Activated CD8-positive, alpha-beta T cell treated with anti-CD3 and anti-CD28 coated beads for 36 hours (primary cell): Measurements from ENCODE around the gene PIK3C2A. TPM values are rescaled to one million over a fixed set of nuclear protein-coding genes. Genes with fewer than 3 reads are reported as not detected.
A peak's percentile ranks its signal among the peaks of the same experiment; 100 is the strongest.
"Not testable (repeated sequence)": the region's sequence is repeated elsewhere in the genome, so short reads cannot be mapped to it uniquely, and the experiment has no call there.

Source experiments
- ATAC-seq: fragments of 200-7000 bp; cut with Tn5 transposase; one replicate; pipeline ENCODE4 v1.10.0; 2021; ENCODE audit warnings: mild to moderate bottlenecking, moderate library complexity
- CTCF ChIA-PET: fragments of 350-600 bp; sonication (Branson Sonifier 250); formaldehyde crosslinking; loops from one replicate; lab custom pipeline; 2021; ENCODE audit warnings: antibody characterized with exemption; lab: Charles Lee
- POLR2A ChIA-PET: fragments of 350-600 bp; sonication (Branson Sonifier 250); formaldehyde crosslinking; loops from one replicate; lab custom pipeline; 2021; ENCODE audit warnings: antibody characterized with exemption; lab: Charles Lee
- DNase-seq: peaks from one replicate; pipeline ENCODE4 v3.0.0-alpha.2; 2020
- H3K27ac Mint-ChIP-seq: one replicate; pipeline ENCODE4 v1.8.0; 2021; ENCODE audit warnings: mild to moderate bottlenecking, mixed read lengths
- H3K27me3 Mint-ChIP-seq: one replicate; pipeline ENCODE4 v1.8.0; 2021; ENCODE audit warnings: mixed read lengths
- H3K36me3 Mint-ChIP-seq: one replicate; pipeline ENCODE4 v1.8.0; 2021; ENCODE audit warnings: low read depth, mixed read lengths
- H3K4me1 Mint-ChIP-seq: one replicate; pipeline ENCODE4 v1.8.0; 2021; ENCODE audit warnings: low read depth, mixed read lengths
- H3K4me3 Mint-ChIP-seq: one replicate; pipeline ENCODE4 v1.8.0; 2021; ENCODE audit warnings: mild to moderate bottlenecking, moderate library complexity, mixed read lengths
- H3K9me3 Mint-ChIP-seq: one replicate; pipeline ENCODE4 v1.8.0; 2021; ENCODE audit warnings: mixed read lengths
- CTCF ChIP-seq: fragments of 200-600 bp; IDR thresholded peaks from one replicate; pipeline ENCODE4 v1.8.0; 2022; ENCODE audit warnings: antibody characterized with exemption, mild to moderate bottlenecking
- intact Hi-C: fragments of 100-400 bp; cut with micrococcal nuclease; formaldehyde crosslinking; loops from one replicate; pipeline ENCODE4 v1.10.0; 2022
- total RNA-seq, 2 experiments: library from RNA; stranded (reverse); gene quantifications; one replicate each; pipeline ENCODE4 v1.2.3, GENCODE V29; 2021

Gene PIK3C2A
- total RNA-seq, 2 experiments from 2014 or later = 24.1 to 29.3 TPM

- ChIA-PET CTCF (no interaction called here), POLR2A (no interaction called here)
- Mint-ChIP-seq H3K4me3 (no peak overlapping the region), H3K9me3 (no peaks in the 10 kb centered on the region), H3K27me3 (peaks cover 9% of the 10 kb centered on the region), H3K27ac (no peak overlapping the region), H3K4me1 (no peaks in the 10 kb centered on the region), H3K36me3 (no peaks in the 10 kb centered on the region)
- no peak for TF ChIP-seq CTCF
- ATAC-seq (no peak), DNase-seq (no peak)
- intact Hi-C loops = no loop called here
Observed at GRCh38 chr11:17250561-17251350, 43.0 kb upstream of the PIK3C2A start.

- no peak for TF ChIP-seq CTCF
- DNase-seq (peak; percentile 11), ATAC-seq (peak; percentile 78)
- Mint-ChIP-seq H3K27me3 (peaks cover 9% of the 10 kb centered on the region), H3K27ac (no peak overlapping the region), H3K9me3 (no peaks in the 10 kb centered on the region), H3K36me3 (no peaks in the 10 kb centered on the region), H3K4me1 (peaks cover 5% of the 10 kb centered on the region), H3K4me3 (no peak overlapping the region)
- CTCF ChIA-PET = interaction anchor here (1.6 to 1.8 kb wide), 3 partner anchors 11 to 146 kb away, joined by 4 to 8 read pairs (median 7); no protein-coding TSS in a partner anchor
- intact Hi-C loops = no loop called here
- POLR2A ChIA-PET = no interaction called here
Observed at GRCh38 chr11:17244046-17244445, 36.3 kb upstream of the PIK3C2A start.

GRCh38 chr11:17242954-17243353 is 35.2 kb upstream of the PIK3C2A start:
- H3K27ac Mint-ChIP-seq, H3K4me1 Mint-ChIP-seq, POLR2A ChIA-PET, H3K9me3 Mint-ChIP-seq, intact Hi-C loops, DNase-seq, ATAC-seq, H3K36me3 Mint-ChIP-seq, H3K4me3 Mint-ChIP-seq: not testable (repeated sequence)
- CTCF ChIA-PET = interaction anchor here (1.0 to 1.8 kb wide), 4 partner anchors 10 to 285 kb away, joined by 3 to 8 read pairs (median 6); no protein-coding TSS in a partner anchor
- H3K27me3 Mint-ChIP-seq = peaks cover 14% of the 10 kb centered on the region

GRCh38 chr11:17240780-17241179 is 33.0 kb upstream of the PIK3C2A start:
- DNase-seq (no peak), ATAC-seq (no peak)
- POLR2A ChIA-PET = no interaction called here
- Mint-ChIP-seq H3K4me3 (no peak overlapping the region), H3K27ac (no peak overlapping the region), H3K27me3 (peaks cover 12% of the 10 kb centered on the region), H3K9me3 (no peaks in the 10 kb centered on the region), H3K36me3 (no peaks in the 10 kb centered on the region), H3K4me1 (peaks cover 5% of the 10 kb centered on the region)
- intact Hi-C loops = no loop called here
- CTCF ChIA-PET = interaction anchor here (1.5 kb wide), 1 partner anchor 11 kb away, joined by 5 read pairs; no protein-coding TSS in a partner anchor
- no peak for TF ChIP-seq CTCF

GRCh38 chr11:17239927-17240326 is 32.1 kb upstream of the PIK3C2A start:
- DNase-seq, POLR2A ChIA-PET, ATAC-seq, H3K4me1 Mint-ChIP-seq, H3K9me3 Mint-ChIP-seq, intact Hi-C loops, H3K27ac Mint-ChIP-seq, H3K4me3 Mint-ChIP-seq, CTCF ChIA-PET, H3K36me3 Mint-ChIP-seq: not testable (repeated sequence)
- peaks cover 12% of the 10 kb centered on the region for H3K27me3 Mint-ChIP-seq

GRCh38 chr11:17238377-17238776 is 30.6 kb upstream of the PIK3C2A start:
- no peak for TF ChIP-seq CTCF
- Mint-ChIP-seq H3K27me3 (peaks cover 12% of the 10 kb centered on the region), H3K36me3 (no peaks in the 10 kb centered on the region), H3K27ac (no peak overlapping the region), H3K4me3 (no peak overlapping the region), H3K4me1 (no peaks in the 10 kb centered on the region), H3K9me3 (no peaks in the 10 kb centered on the region)
- ChIA-PET CTCF (no interaction called here), POLR2A (interaction anchor here (0.6 kb wide), 1 partner anchor 84 kb away, joined by 3 read pairs; no protein-coding TSS in a partner anchor)
- no peak for ATAC-seq
- no peak for DNase-seq
- intact Hi-C loops = no loop called here
